ENCODE results near the gene NPW.

- TF ChIP-seq EZH2 (IDR thresholded peaks at IDR 0.05; ENCODE audit: insufficient read depth, poor library complexity, severe bottlenecking), result no peak
- TF ChIP-seq EZH2phosphoT487 (IDR thresholded peaks at IDR 0.05; ENCODE audit: insufficient read depth, low read depth), result no peak
Observed at GRCh38 chr16:2039274-2040031, 19.9 kb downstream of the NPW start.

All from GM23248 (cell line).